ENCODE measurements around the gene BRAP. TPM values are rescaled to one million over a fixed set of nuclear protein-coding genes. Genes with fewer than 3 reads are reported as not detected.
"Not testable (repeated sequence)": the region's sequence is repeated elsewhere in the genome, so short reads cannot be mapped to it uniquely, and the experiment has no call there.

BRAP gene
- total RNA-seq, 1 donor from 2014 or later: 16.7 TPM

GRCh38 chr12:111720457-111720856, 34.7 kb upstream of the BRAP start:
- peaks cover 73% of the 10 kb centered on the region for H3K36me3 ChIP-seq
- no peak for DNase-seq
- intact Hi-C loops (cut with DNase I): no loop called here

GRCh38 chr12:111719316-111719715, 33.6 kb upstream of the BRAP start:
- H3K27me3 ChIP-seq (ENCODE audit: low read depth); H3K4me1 ChIP-seq; H3K9me3 ChIP-seq; DNase-seq; H3K4me3 ChIP-seq; ATAC-seq; H3K27ac ChIP-seq; intact Hi-C loops (cut with DNase I): not testable (repeated sequence)
- H3K36me3 ChIP-seq: peaks cover 77% of the 10 kb centered on the region

More at GRCh38 chr12:111720457-111720856, 34.7 kb upstream of the BRAP start:
- no peak overlapping the region for H3K27ac ChIP-seq
- H3K4me3 ChIP-seq: no peak overlapping the region
- ATAC-seq: no peak
- H3K9me3 ChIP-seq: no peaks in the 10 kb centered on the region
- no peaks in the 10 kb centered on the region for H3K27me3 ChIP-seq (ENCODE audit: low read depth)
- no peak for TF ChIP-seq CTCF (IDR thresholded peaks at IDR 0.05)
- H3K4me1 ChIP-seq: no peaks in the 10 kb centered on the region

GRCh38 chr12:111715279-111715678, 29.5 kb upstream of the BRAP start:
- no peak overlapping the region for H3K4me3 ChIP-seq
- no peaks in the 10 kb centered on the region for H3K9me3 ChIP-seq
- H3K27ac ChIP-seq: no peak overlapping the region
- TF ChIP-seq CTCF (IDR thresholded peaks at IDR 0.05): no peak
- H3K4me1 ChIP-seq: no peaks in the 10 kb centered on the region
- intact Hi-C loops (cut with DNase I): no loop called here
- DNase-seq (no peak), ATAC-seq (no peak)
- H3K27me3 ChIP-seq (ENCODE audit: low read depth): no peaks in the 10 kb centered on the region
- peaks cover 89% of the 10 kb centered on the region for H3K36me3 ChIP-seq

- intact Hi-C loops (cut with DNase I): no loop called here
- Histone ChIP-seq H3K4me1 (no peaks in the 10 kb centered on the region), H3K27ac (no peak overlapping the region), H3K9me3 (no peaks in the 10 kb centered on the region), H3K27me3 (ENCODE audit: low read depth) (no peaks in the 10 kb centered on the region), H3K36me3 (peaks cover 98% of the 10 kb centered on the region), H3K4me3 (no peak overlapping the region)
- TF ChIP-seq CTCF (IDR thresholded peaks at IDR 0.05): no peak
- DNase-seq: no peak
- ATAC-seq: no peak
These were observed 20.4 kb upstream of the BRAP start for GRCh38 chr12:111706145-111706544.

GRCh38 chr12:111705672-111706071, 19.9 kb upstream of the BRAP start:
- peaks cover 96% of the 10 kb centered on the region for H3K36me3 ChIP-seq
- H3K4me1 ChIP-seq: no peaks in the 10 kb centered on the region
- H3K27ac ChIP-seq: no peak overlapping the region
- no peak for TF ChIP-seq CTCF (IDR thresholded peaks at IDR 0.05)
- intact Hi-C loops (cut with DNase I): no loop called here
- H3K27me3 ChIP-seq (ENCODE audit: low read depth): no peaks in the 10 kb centered on the region
- no peaks in the 10 kb centered on the region for H3K9me3 ChIP-seq
- ATAC-seq (no peak), DNase-seq (no peak)
- H3K4me3 ChIP-seq: no peak overlapping the region

- H3K4me1 ChIP-seq: no peaks in the 10 kb centered on the region
- H3K9me3 ChIP-seq: no peaks in the 10 kb centered on the region
- no peaks in the 10 kb centered on the region for H3K27me3 ChIP-seq (ENCODE audit: low read depth)
- no peak overlapping the region for H3K4me3 ChIP-seq
- ATAC-seq (no peak), DNase-seq (no peak)
- no peak overlapping the region for H3K27ac ChIP-seq
- intact Hi-C loops (cut with DNase I): no loop called here
- TF ChIP-seq CTCF (IDR thresholded peaks at IDR 0.05): no peak
- peaks cover 90% of the 10 kb centered on the region for H3K36me3 ChIP-seq
These were observed 14.2 kb upstream of the BRAP start for GRCh38 chr12:111699962-111700361.

Measured in lower lobe of right lung (tissue), 2 donors.